Fibroblast of pulmonary artery (primary cell): Measurements from ENCODE around the gene PDCD10.

Experiments used
- DNase-seq: peaks from one replicate; pipeline ENCODE4 v3.0.0-alpha.2; 2010; ENCODE audit warnings: low read depth
- H3K4me3 ChIP-seq: replicated peaks from 2 replicates; pipeline ENCODE4 v1.5.1; 2011; ENCODE audit warnings: low read depth, mild to moderate bottlenecking, control low read depth, low read length, moderate library complexity
- CTCF ChIP-seq: IDR thresholded peaks from 2 replicates; pipeline ENCODE4 v1.5.1; 2011; ENCODE audit warnings: mild to moderate bottlenecking, control low read depth, low read length, inconsistent platforms; ENCODE audit errors: missing control alignments

PDCD10 gene

GRCh38 chr3:167772992-167773391, 38.3 kb upstream of the PDCD10 start:
- TF ChIP-seq CTCF, result no peak
- H3K4me3 ChIP-seq, result no peak overlapping the region
- DNase-seq, result no peak

- no peak overlapping the region for H3K4me3 ChIP-seq
- TF ChIP-seq CTCF, result no peak
- DNase-seq, result no peak
These were observed 27.6 kb upstream of the PDCD10 start for GRCh38 chr3:167762296-167762695.

GRCh38 chr3:167761302-167761701, 26.6 kb upstream of the PDCD10 start:
- H3K4me3 ChIP-seq, result no peak overlapping the region
- TF ChIP-seq CTCF, result no peak
- no peak for DNase-seq

- no peak for DNase-seq
- H3K4me3 ChIP-seq, result no peak overlapping the region
- TF ChIP-seq CTCF, result no peak
These were observed 19.4 kb upstream of the PDCD10 start for GRCh38 chr3:167754049-167754448.

GRCh38 chr3:167750272-167750971, 15.7 kb upstream of the PDCD10 start:
- H3K4me3 ChIP-seq, result no peak overlapping the region
- no peak for TF ChIP-seq CTCF
- no peak for DNase-seq

- no peak overlapping the region for H3K4me3 ChIP-seq
- no peak for DNase-seq
- no peak for TF ChIP-seq CTCF
These were observed 15.0 kb upstream of the PDCD10 start for GRCh38 chr3:167749728-167750127.

- no peak for TF ChIP-seq CTCF
- H3K4me3 ChIP-seq, result no peak overlapping the region
- DNase-seq, result no peak
These were observed 14.5 kb upstream of the PDCD10 start for GRCh38 chr3:167749209-167749608.
